HG03442 (cell line): Measurements from ENCODE around the gene CSF2.

Experiments
- ATAC-seq: cut with Tn5 transposase; IDR thresholded peaks from one replicate; pipeline ENCODE4 v1.9.1; 2021; ENCODE audit warnings: mild to moderate bottlenecking, moderate library complexity; ENCODE audit not compliant: unreplicated experiment

The CSF2 gene

GRCh38 chr5:132086277-132086794, 12.7 kb downstream of the CSF2 start:
- ATAC-seq: no peak

GRCh38 chr5:132087176-132087575, 13.6 kb downstream of the CSF2 start:
- ATAC-seq: no peak

GRCh38 chr5:132087661-132088060, 14.1 kb downstream of the CSF2 start:
- no peak for ATAC-seq

GRCh38 chr5:132089363-132089762, 15.8 kb downstream of the CSF2 start:
- no peak for ATAC-seq

GRCh38 chr5:132090107-132090506, 16.5 kb downstream of the CSF2 start:
- no peak for ATAC-seq

- no peak for ATAC-seq
Measured at GRCh38 chr5:132093271-132093670, 19.7 kb downstream of the CSF2 start.

- no peak for ATAC-seq
Measured at GRCh38 chr5:132094393-132095076, 20.9 kb downstream of the CSF2 start.

GRCh38 chr5:132095077-132095410, 21.5 kb downstream of the CSF2 start:
- ATAC-seq: no peak

GRCh38 chr5:132095424-132095972, 21.9 kb downstream of the CSF2 start:
- ATAC-seq: no peak

- ATAC-seq: no peak
Measured at GRCh38 chr5:132096904-132097303, 23.3 kb downstream of the CSF2 start.

- peak; percentile 41 for ATAC-seq
Measured at GRCh38 chr5:132098151-132098594, 24.6 kb downstream of the CSF2 start.

GRCh38 chr5:132098621-132099020, 25.0 kb downstream of the CSF2 start:
- ATAC-seq: no peak

- peak; percentile 41 for ATAC-seq
Measured at GRCh38 chr5:132099076-132099748, 25.6 kb downstream of the CSF2 start.

- ATAC-seq: no peak
Measured at GRCh38 chr5:132099905-132100304, 26.3 kb downstream of the CSF2 start.

GRCh38 chr5:132100672-132101261, 27.2 kb downstream of the CSF2 start:
- ATAC-seq: no peak

- ATAC-seq: no peak
Measured at GRCh38 chr5:132101385-132101880, 27.8 kb downstream of the CSF2 start.

- no peak for ATAC-seq
Measured at GRCh38 chr5:132102101-132102701, 28.6 kb downstream of the CSF2 start.

- no peak for ATAC-seq
Measured at GRCh38 chr5:132102944-132103331, 29.3 kb downstream of the CSF2 start.

GRCh38 chr5:132103332-132103951, 29.9 kb downstream of the CSF2 start:
- peak; percentile 64 for ATAC-seq

GRCh38 chr5:132103969-132104391, 30.4 kb downstream of the CSF2 start:
- ATAC-seq: peak; percentile 10

GRCh38 chr5:132104556-132104955, 31.0 kb downstream of the CSF2 start:
- ATAC-seq: no peak
